GM19397 (cell line): ENCODE data around the gene COL21A1.

Source experiments
- ATAC-seq: cut with Tn5 transposase; IDR thresholded peaks from one replicate; pipeline ENCODE4 v1.9.1; 2021; ENCODE audit warnings: mild to moderate bottlenecking, moderate library complexity; ENCODE audit not compliant: unreplicated experiment

Gene COL21A1

DNA sequence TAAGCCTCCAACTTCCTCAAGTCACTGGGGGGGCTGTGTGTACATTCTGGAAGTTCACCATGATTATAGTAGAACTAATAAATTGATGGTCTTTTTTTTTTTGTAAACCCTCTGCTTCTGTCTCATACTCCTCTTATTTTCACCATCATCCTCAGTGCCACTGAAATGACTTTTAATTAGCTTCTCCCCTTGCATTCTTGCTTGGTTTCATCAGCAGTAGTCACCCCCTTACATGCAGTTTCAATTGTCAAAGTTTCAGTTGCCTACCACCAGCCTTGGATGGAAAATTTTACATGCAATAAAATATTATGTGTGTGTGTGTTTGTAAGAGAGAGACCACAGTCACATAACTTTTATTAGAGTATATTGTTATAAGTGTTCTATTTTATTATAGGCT, 196.2 kb downstream of the COL21A1 start:
- no peak for ATAC-seq

GRCh38 chr6:56050530-56051201, 196.7 kb downstream of the COL21A1 start:
- no peak for ATAC-seq

GRCh38 chr6:56048601-56049000, 198.8 kb downstream of the COL21A1 start:
- no peak for ATAC-seq

- ATAC-seq: no peak
These were observed 199.3 kb downstream of the COL21A1 start for GRCh38 chr6:56047931-56048540.

DNA sequence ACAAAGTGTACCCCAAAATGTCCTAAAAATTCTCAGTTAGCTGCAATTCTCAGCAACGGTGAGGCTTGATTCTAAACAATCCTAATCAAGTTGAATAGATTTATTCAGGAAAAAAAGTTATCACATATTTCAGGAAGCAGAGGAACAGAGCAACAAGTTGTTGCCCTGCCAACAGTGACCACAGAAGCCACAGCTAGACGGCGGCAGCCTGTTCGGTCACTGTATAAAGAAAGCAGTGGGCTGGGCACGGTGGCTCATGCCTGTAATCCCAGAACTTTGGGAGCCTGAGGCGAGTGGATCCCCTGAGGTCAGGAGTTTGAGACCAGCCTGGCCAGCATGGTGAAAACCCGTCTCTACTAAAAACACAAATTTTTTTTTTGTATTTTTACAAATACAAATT, 200.8 kb downstream of the COL21A1 start:
- ATAC-seq: no peak

GRCh38 chr6:56043761-56044160, 203.6 kb downstream of the COL21A1 start:
- ATAC-seq: no peak

GRCh38 chr6:56043076-56043475, 204.3 kb downstream of the COL21A1 start:
- ATAC-seq: no peak

DNA sequence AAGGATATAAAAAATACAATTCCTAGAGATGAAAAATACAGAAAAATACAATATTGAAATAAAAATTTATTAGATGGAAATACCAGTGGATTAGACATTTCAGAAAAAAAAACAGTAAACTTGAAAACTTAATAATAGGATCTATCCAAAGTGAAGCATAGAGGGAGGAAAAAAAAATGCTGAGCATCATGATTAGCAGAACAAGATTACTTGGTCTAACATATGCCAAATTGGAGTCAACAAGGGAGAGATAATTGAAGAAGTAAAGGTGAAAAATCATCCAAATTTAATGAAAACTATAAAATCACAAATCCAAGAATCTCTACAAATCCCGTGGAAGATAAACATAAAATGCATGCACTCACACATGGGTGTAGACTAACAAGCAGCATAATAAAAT, 205.8 kb downstream of the COL21A1 start:
- ATAC-seq: no peak

DNA sequence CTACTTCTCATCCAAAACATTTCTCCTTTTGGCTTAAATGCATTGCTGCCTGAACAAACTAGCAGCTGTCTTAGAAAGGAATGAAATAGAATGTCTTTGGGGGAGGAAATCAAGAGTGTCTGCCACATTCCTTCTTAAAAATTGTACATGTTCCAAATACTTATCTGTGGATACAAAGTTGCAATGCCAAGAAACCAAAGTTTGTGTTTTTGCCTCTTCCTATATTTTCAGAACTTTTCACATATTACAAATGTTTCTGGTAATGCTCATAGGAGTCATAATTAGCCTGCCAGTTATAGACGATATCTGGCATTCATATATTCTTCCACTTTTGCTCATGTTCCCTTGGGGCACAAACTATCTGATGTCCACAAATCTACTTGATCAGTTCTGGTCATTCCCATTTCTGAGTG, 206.5 kb downstream of the COL21A1 start:
- no peak for ATAC-seq

DNA sequence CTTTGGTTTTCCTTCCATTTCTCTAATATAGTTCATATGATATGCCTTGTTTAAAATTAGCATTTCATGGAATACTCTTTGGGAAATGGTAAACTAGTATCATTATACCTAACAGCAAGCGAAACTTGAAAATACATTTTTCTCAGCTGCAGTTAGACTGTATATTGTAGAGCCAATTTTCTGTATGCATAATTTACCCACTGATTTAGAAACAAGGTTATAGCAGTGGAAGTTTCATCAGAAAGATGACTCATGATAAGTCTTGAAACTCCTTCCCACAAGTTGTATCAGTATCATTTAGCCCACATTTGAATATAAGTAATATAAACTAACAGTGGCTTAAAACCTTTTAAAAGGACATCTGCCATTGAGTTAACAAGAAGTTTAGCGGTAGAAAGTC, 207.2 kb downstream of the COL21A1 start:
- no peak for ATAC-seq

- ATAC-seq: no peak
These were observed 208.6 kb downstream of the COL21A1 start for GRCh38 chr6:56038764-56039163.

DNA sequence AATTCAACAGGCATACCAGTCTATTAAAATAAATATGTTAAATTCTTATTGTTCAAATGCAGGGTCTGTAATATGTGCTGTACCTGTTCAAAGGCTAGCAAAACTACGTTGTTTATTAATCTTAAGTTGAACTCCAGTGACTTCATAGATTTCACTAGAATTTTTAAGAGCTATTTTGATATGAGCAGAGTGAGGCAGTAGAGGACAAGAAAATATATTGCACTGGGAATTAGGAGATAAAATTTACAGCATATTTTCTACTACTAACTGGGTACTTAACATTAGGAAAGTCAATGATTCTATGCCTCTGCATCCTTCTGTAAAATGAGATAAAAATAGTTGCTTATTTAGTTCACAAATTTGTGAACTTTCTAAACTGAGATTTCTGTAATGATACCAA, 209.8 kb downstream of the COL21A1 start:
- ATAC-seq: no peak

DNA sequence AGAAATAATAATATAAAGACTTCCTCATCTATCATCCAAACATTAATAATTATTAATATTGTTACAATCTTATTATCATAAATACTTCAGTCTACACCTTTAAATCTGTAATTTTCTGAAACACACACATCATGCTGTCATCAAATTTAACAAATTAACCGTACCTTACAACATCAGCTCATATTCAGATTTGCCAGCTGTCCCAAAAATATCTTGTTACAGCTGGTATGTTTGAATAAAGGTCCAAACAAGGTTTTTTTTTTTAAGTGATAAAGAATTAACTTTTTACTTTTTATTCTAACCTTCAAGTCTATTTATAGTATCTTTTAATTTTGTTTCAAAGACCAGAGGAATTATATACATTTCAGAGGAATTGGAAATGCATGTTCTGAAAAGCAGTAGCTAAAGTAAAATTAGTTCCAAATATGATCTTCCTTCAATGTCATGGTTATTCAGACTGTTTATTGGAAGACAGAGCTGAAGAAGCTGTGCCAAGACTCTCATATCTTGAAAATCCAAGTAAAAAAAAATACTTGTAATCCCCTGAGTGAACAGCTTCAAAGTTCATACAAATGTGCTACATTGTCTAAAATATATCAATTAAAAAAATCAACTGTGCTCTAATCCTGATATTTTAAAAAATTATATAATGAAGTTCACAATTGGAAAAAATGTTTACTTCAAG, 210.3 kb downstream of the COL21A1 start:
- no peak for ATAC-seq

GRCh38 chr6:56033401-56033800, 214.0 kb downstream of the COL21A1 start:
- ATAC-seq: no peak

GRCh38 chr6:56032715-56033260, 214.6 kb downstream of the COL21A1 start:
- no peak for ATAC-seq

GRCh38 chr6:56027865-56028264, 219.5 kb downstream of the COL21A1 start:
- no peak for ATAC-seq

DNA sequence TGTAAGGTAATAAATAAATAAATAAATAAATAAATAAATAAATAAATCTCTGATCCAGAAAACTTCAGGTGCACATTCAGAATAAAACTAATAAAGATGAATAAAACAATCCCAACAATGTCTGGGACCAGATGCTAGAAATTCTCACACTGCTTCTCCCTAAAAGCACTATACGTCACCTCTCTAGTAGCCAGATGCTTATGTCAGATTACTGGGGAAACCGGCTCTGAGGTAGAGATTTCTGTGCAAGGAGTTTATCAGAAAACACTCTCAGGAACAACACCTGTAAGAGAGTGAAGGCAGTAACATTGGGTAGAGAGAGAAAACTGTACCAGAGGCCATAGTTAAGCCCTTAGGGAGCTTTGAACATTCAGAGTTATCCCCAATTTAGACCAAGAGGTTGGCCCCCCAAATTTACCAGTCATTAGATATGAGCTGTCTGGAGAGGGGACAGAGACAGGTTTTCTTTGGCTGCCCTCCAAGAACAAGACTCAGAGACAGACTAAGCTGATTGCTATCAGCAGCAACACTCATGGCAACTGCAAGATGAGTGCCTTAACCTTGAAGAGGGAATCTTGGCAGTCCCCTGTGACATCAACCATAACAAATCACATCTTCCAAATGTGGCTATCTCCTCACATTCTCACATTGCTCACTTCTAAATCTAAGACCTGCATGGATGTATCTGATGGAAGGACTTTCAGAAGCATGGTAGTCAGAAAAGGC, 220.8 kb downstream of the COL21A1 start:
- ATAC-seq: no peak

DNA sequence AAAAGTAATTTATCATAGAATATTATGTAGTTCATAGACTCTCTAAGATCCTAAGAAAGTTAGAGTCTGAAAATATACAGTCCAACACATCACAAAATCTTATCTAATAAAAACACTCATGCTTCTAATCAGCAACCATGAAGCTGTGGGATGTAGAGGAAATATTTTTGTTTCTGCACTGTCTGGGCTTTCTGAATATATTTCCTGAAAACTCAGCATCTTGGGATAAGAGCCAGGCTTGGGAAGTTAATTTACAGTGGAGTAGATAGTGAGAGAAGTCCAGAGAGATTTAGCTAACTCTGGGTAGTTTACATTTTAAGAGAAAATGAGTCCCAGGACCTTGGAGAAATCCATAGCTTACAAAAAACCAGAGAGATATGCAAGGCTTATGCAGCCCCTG, 221.6 kb downstream of the COL21A1 start:
- no peak for ATAC-seq

GRCh38 chr6:56024931-56025330, 222.4 kb downstream of the COL21A1 start:
- no peak for ATAC-seq

GRCh38 chr6:56023829-56024228, 223.6 kb downstream of the COL21A1 start:
- ATAC-seq: no peak

DNA sequence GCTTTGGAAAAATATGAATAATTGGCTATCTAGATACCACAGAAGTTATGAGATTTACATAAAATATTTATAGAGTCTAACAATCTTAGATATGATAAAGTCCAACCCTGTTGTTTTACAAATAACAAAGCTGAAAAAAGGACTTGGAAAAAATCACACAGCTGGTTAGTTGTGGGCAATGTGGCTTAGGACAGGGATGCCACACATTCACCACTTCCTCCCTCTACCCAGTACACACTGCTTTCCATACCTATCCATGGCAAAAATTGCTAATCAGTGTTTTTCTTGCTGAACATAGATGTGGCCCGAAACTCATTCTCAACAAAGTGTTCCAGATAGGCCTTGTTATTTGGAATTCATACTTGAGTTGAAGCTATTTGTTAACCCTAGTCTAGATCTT, 224.7 kb downstream of the COL21A1 start:
- ATAC-seq: no peak
